Endodermal cell (in vitro differentiated cells): Measurements from ENCODE around the gene ZNF605. TPM values are rescaled to one million over a fixed set of nuclear protein-coding genes. Genes with fewer than 3 reads are reported as not detected.
A peak's percentile ranks its signal among the peaks of the same experiment; 100 is the strongest.

ENCODE experiments used
- DNase-seq: peaks from one replicate; pipeline ENCODE4 v3.0.0-alpha.2; 2017
- H3K27ac ChIP-seq: 2 replicates; pipeline ENCODE4 v1.5.1; 2013; ENCODE audit warnings: mild to moderate bottlenecking, low read depth, low read length, moderate library complexity
- H3K27me3 ChIP-seq: 2 replicates; pipeline ENCODE4 v1.6.1; 2013; ENCODE audit warnings: mild to moderate bottlenecking, low read length, moderate library complexity; ENCODE audit not compliant: insufficient read depth, control insufficient read depth, poor library complexity, severe bottlenecking
- H3K36me3 ChIP-seq: 2 replicates; pipeline ENCODE4 v1.7.0; 2013; ENCODE audit warnings: mild to moderate bottlenecking, low read length, moderate library complexity; ENCODE audit not compliant: control insufficient read depth, insufficient read depth
- H3K4me1 ChIP-seq: one replicate; pipeline ENCODE4 v1.7.0; 2013; ENCODE audit warnings: low read length; ENCODE audit not compliant: control insufficient read depth, insufficient read depth
- H3K4me3 ChIP-seq: 2 replicates; pipeline ENCODE4 v1.5.1; 2013; ENCODE audit warnings: mild to moderate bottlenecking, low read length, moderate library complexity
- H3K9ac ChIP-seq: 2 replicates; pipeline ENCODE4 v1.6.1; 2013; ENCODE audit warnings: mild to moderate bottlenecking, low read length, moderate library complexity; ENCODE audit not compliant: poor library complexity, severe bottlenecking; ENCODE audit errors: extremely low read depth
- H3K9me3 ChIP-seq: 2 replicates; pipeline ENCODE4 v1.6.1; 2013; ENCODE audit warnings: mild to moderate bottlenecking, low read length, moderate library complexity; ENCODE audit not compliant: control insufficient read depth
- H3K27ac Mint-ChIP-seq: 2 replicates; pipeline ENCODE4 v1.8.0; 2020; ENCODE audit warnings: mixed read lengths
- H3K27me3 Mint-ChIP-seq: 2 replicates; pipeline ENCODE4 v1.8.0; 2021; ENCODE audit warnings: mild to moderate bottlenecking, mixed read lengths; ENCODE audit not compliant: insufficient read depth
- H3K36me3 Mint-ChIP-seq: 2 replicates; pipeline ENCODE4 v1.8.0; 2020; ENCODE audit warnings: low read depth, mixed read lengths
- H3K4me1 Mint-ChIP-seq: 2 replicates; pipeline ENCODE4 v1.8.0; 2020; ENCODE audit warnings: mixed read lengths
- H3K4me3 Mint-ChIP-seq: 2 replicates; pipeline ENCODE4 v1.8.0; 2020; ENCODE audit warnings: mild to moderate bottlenecking, moderate library complexity, mixed read lengths
- H3K9me3 Mint-ChIP-seq: 2 replicates; pipeline ENCODE4 v1.8.0; 2020; ENCODE audit warnings: mild to moderate bottlenecking, mixed read lengths
- CTCF ChIP-seq: fragments of 200-600 bp; sonication (generic); conservative IDR thresholded peaks from 2 replicates; pipeline ENCODE4 v1.5.0; 2021; ENCODE audit warnings: antibody characterized with exemption, mild to moderate bottlenecking
- WGBS, 2 experiments: methylation state at CpG; one replicate each; pipeline versions ENCODE4 v1.1.5 to v1.1.7; 2013; ENCODE audit warnings: missing lambda C conversion rate in 2 of 2, mixed read lengths in 1 of 2; ENCODE audit not compliant: insufficient coverage in 1 of 2, insufficient read length in 1 of 2; 5-methylcytosine and 5-hydroxymethylcytosine counted together
- total RNA-seq, 2 donors: library from RNA; stranded (reverse); fragmentation: NEBNext Ultra II Directional in 1 of 2; extraction: Animal tissue kit (Norgen Biotek cat#: 25700) in 1 of 2; gene quantifications; 2 replicates in 1 of 2; 3 replicates in 1 of 2; pipeline ENCODE4 v1.2.1, GENCODE V29; 2021

Gene ZNF605
- total RNA-seq, 2 donors from 2014 or later, result 12.8 to 25.8 TPM

- no peaks in the 10 kb centered on the region for H3K4me1 Mint-ChIP-seq
- TF ChIP-seq CTCF, result no peak
- no peak for DNase-seq
- H3K27ac ChIP-seq, result no peak overlapping the region
- 96 to 100% methylated on average over 1 to 3 of the region's 3 CpGs for WGBS, 2 experiments
- H3K36me3 Mint-ChIP-seq, result peaks cover 71% of the 10 kb centered on the region
- H3K4me1 ChIP-seq, result no peaks in the 10 kb centered on the region
- no peak overlapping the region for H3K4me3 Mint-ChIP-seq
- no peaks in the 10 kb centered on the region for H3K27me3 Mint-ChIP-seq
- peaks cover 25% of the 10 kb centered on the region for H3K36me3 ChIP-seq
- no peak overlapping the region for H3K9ac ChIP-seq
- H3K27me3 ChIP-seq, result no peaks in the 10 kb centered on the region
- H3K27ac Mint-ChIP-seq, result no peak overlapping the region
- H3K4me3 ChIP-seq, result peak overlapping the region; percentile 67
- peaks cover 92% of the 10 kb centered on the region for H3K9me3 ChIP-seq
- peaks cover 99% of the 10 kb centered on the region for H3K9me3 Mint-ChIP-seq
Measured at GRCh38 chr12:132924356-132924755, 31.8 kb downstream of the ZNF605 start.

GRCh38 chr12:132923356-132923909 is 32.7 kb downstream of the ZNF605 start:
- Mint-ChIP-seq H3K27me3 (no peaks in the 10 kb centered on the region), H3K27ac (no peak overlapping the region), H3K4me1 (no peaks in the 10 kb centered on the region), H3K4me3 (no peak overlapping the region), H3K36me3 (peaks cover 61% of the 10 kb centered on the region), H3K9me3 (peaks cover 99% of the 10 kb centered on the region)
- H3K36me3 ChIP-seq, result peaks cover 22% of the 10 kb centered on the region
- no peak for TF ChIP-seq CTCF
- H3K4me1 ChIP-seq, result no peaks in the 10 kb centered on the region
- WGBS, 2 experiments, result 36% methylated on average over 1 of the region's 1 CpG; no CpG with 5 or more reads in 1 of the 2 experiments
- H3K27ac ChIP-seq, result no peak overlapping the region
- H3K4me3 ChIP-seq, result peak overlapping the region; percentile 67
- DNase-seq, result no peak
- H3K27me3 ChIP-seq, result no peaks in the 10 kb centered on the region
- H3K9ac ChIP-seq, result no peak overlapping the region
- H3K9me3 ChIP-seq, result peaks cover 91% of the 10 kb centered on the region

- Histone ChIP-seq H3K27me3 (no peaks in the 10 kb centered on the region), H3K36me3 (peaks cover 16% of the 10 kb centered on the region), H3K4me1 (no peaks in the 10 kb centered on the region), H3K4me3 (no peak overlapping the region), H3K9ac (no peak overlapping the region), H3K9me3 (peaks cover 91% of the 10 kb centered on the region), H3K27ac (no peak overlapping the region)
- TF ChIP-seq CTCF, result no peak
- Mint-ChIP-seq H3K27me3 (no peaks in the 10 kb centered on the region), H3K4me3 (no peak overlapping the region), H3K4me1 (no peaks in the 10 kb centered on the region), H3K9me3 (peaks cover 100% of the 10 kb centered on the region), H3K27ac (no peak overlapping the region), H3K36me3 (peaks cover 54% of the 10 kb centered on the region)
- no peak for DNase-seq
- 84 to 86% methylated on average over 1 to 3 of the region's 4 CpGs for WGBS, 2 experiments
Measured at GRCh38 chr12:132922676-132923075, 33.4 kb downstream of the ZNF605 start.
